Right ventricle myocardium superior (tissue), 1 donor: ENCODE measurements around the gene PRR20E. TPM values are rescaled to one million over a fixed set of nuclear protein-coding genes. Genes with fewer than 3 reads are reported as not detected.
A peak's percentile ranks its signal among the peaks of the same experiment; 100 is the strongest.
"Not testable (repeated sequence)": the region's sequence is repeated elsewhere in the genome, so short reads cannot be mapped to it uniquely, and the experiment has no call there.

Experiments used
- ATAC-seq: fragments of 200-7000 bp; cut with Tn5 transposase; one replicate; pipeline ENCODE4 v1.9.1; 2020; ENCODE audit warnings: mild to moderate bottlenecking; ENCODE audit not compliant: poor library complexity
- DNase-seq: peaks from one replicate; pipeline ENCODE4 v3.0.0-alpha.2; 2020
- intact Hi-C: fragments of 100-400 bp; cut with DNase I; formaldehyde crosslinking; loops from one replicate; pipeline ENCODE4 v1.11.2; 2022
- long read RNA-seq: library from polyadenylated mRNA; unstranded; transcript quantifications from one replicate; pipeline ENCODE4 v2.0.0, GENCODE V29; 2021
- total RNA-seq: library from RNA; stranded (reverse); fragmentation: NEBNext Ultra II Directional; extraction: Animal tissue kit (Norgen Biotek cat#: 25700); gene quantifications from one replicate; pipeline ENCODE4 v1.2.1, GENCODE V29; 2021
- donor health status: DM: no; HTN: yes; CAD: no; lungs with severe emphysema.

PRR20E gene
- total RNA-seq, result not detected
- long read RNA-seq, result 0 reads

DNA sequence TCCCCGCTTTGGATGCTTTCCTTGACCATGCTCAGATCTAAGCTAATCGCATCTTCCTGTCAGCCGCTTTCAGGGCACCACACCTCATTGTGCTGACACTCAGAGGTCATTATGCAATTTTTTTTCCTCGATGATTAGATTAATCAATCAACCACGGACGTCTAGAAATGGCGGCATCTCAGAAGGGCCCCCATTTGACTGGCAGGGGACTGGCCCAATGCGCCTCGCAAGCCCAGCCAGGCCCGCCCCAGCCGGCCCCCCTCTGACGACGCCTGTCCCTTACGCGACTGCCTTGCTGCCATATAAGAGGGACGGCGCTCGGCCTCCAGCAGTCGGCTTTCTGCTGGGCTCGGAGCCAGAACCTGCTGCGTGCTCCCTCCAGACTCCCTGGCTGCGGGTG, at the start of gene PRR20E:
Gene PRR20E (plus strand): TSS at position 301 of the 400 bp plus-strand sequence. CDS start 387 bp downstream, outside the sequence.
- intact Hi-C loops, DNase-seq, ATAC-seq: not testable (repeated sequence)

- DNase-seq, result peak; percentile 59
These were observed 43.3 kb upstream of the PRR20E start for GRCh38 chr13:57123681-57124080.

DNA sequence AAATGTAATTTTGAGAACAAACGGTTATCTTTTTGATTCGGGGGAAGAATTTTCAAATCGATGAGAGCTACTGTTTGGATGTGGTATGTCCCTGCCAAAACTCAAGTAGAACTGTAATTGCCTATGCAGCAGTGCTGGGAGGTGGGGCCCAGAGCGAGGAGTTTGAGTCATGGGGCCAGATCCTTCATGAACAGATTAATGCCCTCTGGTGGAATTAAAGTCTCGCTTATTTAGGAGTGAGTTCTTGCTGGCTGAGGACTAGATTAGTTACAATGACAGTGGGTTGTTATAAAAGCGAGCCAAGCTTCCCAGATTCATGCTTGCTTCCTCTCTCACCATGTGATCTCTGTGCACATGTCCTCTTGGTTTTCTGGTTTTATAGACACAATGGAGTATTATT, 38.1 kb upstream of the PRR20E start:
- intact Hi-C loops, result no loop called here
- no peak for DNase-seq
- no peak for ATAC-seq

More at GRCh38 chr13:57123681-57124080, 43.3 kb upstream of the PRR20E start:
- intact Hi-C loops, result no loop called here
- ATAC-seq, result peak; percentile 99

- intact Hi-C loops, result no loop called here
- ATAC-seq (no peak), DNase-seq (no peak)
These were observed 30.9 kb upstream of the PRR20E start for GRCh38 chr13:57136093-57136492.

- ATAC-seq, result no peak
- no peak for DNase-seq
- intact Hi-C loops, result no loop called here
These were observed 29.4 kb upstream of the PRR20E start for GRCh38 chr13:57137585-57137984.

DNA sequence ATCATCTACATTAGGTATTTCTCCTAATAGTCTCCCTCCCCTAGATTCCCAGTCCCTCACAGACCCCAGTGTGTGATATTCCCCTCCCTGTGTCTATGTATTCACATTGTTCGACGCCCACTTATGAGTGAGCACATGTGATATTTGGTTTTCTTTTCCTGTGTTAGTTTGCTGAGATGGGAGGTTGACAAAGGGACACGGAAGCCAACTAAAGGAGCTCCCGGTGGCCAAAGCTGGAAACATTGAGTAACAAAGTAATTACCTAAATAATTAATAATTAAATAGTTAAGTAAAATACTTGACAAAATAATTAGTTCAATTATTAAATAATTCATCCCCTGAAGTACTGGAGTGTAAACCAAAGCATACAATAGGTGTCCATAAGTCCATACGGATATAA, 28.0 kb upstream of the PRR20E start:
- DNase-seq (no peak), ATAC-seq (no peak)
- intact Hi-C loops, result no loop called here

DNA sequence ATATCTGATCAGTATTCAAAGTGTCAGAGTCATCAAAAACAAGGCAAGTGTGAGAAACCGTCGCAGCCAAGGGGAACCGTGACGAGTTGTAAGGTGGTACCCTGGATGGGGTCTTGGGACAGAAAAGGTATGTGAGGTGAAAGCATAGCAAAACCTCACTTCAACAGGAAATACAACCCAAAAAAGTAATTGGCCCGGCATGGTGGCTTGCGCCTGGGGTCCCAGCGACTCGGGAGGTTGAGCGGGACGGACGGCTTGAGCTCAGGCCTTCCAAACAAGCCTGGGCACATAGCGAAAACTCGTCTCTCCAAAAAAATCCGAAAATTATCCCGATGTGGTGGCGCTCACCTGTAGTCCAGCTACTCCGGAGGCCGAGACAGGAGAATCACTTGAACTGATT, 27.2 kb upstream of the PRR20E start:
- DNase-seq, ATAC-seq, intact Hi-C loops: not testable (repeated sequence)

DNA sequence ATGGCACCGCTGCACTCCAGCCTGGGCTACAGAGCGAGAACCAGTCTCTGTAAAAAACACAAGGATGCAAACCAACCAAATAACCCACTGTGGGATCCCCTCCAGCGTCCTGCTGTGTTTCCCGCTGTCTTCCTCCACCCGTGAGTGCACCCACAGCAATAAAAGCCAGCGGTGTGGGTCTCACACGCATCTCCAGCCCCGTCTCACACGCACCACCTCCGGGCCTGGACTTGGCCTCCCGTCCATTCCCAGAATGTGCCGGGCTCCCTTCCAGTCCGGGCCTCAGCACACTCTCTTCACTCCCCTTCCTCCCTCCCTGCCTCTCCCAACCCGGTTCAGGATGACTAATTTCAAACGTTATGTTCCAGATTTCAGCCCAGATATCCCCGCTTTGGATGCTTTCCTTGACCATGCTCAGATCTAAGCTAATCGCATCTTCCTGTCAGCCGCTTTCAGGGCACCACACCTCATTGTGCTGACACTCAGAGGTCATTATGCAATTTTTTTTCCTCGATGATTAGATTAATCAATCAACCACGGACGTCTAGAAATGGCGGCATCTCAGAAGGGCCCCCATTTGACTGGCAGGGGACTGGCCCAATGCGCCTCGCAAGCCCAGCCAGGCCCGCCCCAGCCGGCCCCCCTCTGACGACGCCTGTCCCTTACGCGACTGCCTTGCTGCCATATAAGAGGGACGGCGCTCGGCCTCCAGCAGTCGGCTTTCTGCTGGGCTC, 26.6 kb upstream of the PRR20E start, which contains the start of gene PRR20A:
Gene PRR20A (plus strand): TSS at position 684 of the 734 bp plus-strand sequence. CDS start 387 bp downstream, outside the sequence.
- intact Hi-C loops, DNase-seq, ATAC-seq: not testable (repeated sequence)

- ATAC-seq, intact Hi-C loops: not testable (repeated sequence)
These were observed 19.8 kb upstream of the PRR20E start, which contains the start of gene PRR20B for GRCh38 chr13:57147188-57147587. PRR20B (plus strand) TSS chr13:57147488; CDS start chr13:57147875, 387 bp downstream.

DNA sequence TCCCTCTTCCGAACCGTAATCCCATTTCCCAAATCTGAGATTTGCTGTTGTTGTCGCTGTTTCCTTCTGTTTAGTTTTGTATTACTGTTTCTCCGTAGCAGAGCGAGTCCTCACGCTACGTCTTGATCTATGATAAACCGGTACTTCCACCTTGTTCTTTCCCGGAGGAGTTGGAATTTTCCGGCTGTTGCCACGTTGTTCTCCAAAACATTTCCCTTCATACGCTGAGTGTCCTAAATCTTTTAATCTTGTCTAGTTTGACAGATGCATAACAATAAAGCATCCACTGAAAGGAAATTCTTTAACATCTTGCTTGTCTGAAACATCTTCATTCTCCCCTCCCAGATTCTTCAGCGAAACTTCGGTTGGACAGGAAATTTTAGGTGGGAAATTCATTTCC, 18.9 kb upstream of the PRR20E start:
- ATAC-seq, intact Hi-C loops: not testable (repeated sequence)
- DNase-seq, result peak; percentile 4

More at GRCh38 chr13:57147188-57147587, 19.8 kb upstream of the PRR20E start, which contains the start of gene PRR20B:
- DNase-seq, result not testable (repeated sequence)

DNA sequence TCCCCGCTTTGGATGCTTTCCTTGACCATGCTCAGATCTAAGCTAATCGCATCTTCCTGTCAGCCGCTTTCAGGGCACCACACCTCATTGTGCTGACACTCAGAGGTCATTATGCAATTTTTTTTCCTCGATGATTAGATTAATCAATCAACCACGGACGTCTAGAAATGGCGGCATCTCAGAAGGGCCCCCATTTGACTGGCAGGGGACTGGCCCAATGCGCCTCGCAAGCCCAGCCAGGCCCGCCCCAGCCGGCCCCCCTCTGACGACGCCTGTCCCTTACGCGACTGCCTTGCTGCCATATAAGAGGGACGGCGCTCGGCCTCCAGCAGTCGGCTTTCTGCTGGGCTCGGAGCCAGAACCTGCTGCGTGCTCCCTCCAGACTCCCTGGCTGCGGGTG, 13.2 kb upstream of the PRR20E start, which contains the start of gene PRR20C:
Gene PRR20C (plus strand): TSS at position 301 of the 400 bp plus-strand sequence. CDS start 387 bp downstream, outside the sequence.
- intact Hi-C loops, ATAC-seq: not testable (repeated sequence)

GRCh38 chr13:57160332-57160731, 6.7 kb upstream of the PRR20E start, which contains the start of gene PRR20D:
PRR20D (plus strand) TSS chr13:57160632; CDS start chr13:57161019, 387 bp downstream.
- ATAC-seq, intact Hi-C loops, DNase-seq: not testable (repeated sequence)

More for the DNA sequence above, 13.2 kb upstream of the PRR20E start, which contains the start of gene PRR20C:
- not testable (repeated sequence) for DNase-seq

DNA sequence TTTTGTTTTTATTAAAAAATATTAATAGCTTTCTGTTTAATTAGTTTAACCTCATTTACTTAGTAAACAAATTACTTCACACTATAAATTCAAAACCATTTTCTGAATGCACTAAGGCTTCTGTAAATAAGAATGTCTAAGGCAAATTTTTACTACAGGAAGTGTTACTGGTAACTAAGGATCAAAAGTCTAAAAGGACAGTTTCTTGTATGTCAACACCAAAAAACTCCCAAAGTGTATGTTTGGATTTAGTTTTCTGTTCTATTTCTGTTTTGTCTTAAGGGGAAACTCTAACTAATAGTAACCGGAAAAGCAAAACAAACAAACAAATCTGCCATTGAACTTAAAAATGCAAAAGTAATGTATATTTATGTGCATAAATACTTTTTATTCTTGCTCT, 24.7 kb downstream of the PRR20E start:
- no peak for ATAC-seq
- intact Hi-C loops, result no loop called here

DNA sequence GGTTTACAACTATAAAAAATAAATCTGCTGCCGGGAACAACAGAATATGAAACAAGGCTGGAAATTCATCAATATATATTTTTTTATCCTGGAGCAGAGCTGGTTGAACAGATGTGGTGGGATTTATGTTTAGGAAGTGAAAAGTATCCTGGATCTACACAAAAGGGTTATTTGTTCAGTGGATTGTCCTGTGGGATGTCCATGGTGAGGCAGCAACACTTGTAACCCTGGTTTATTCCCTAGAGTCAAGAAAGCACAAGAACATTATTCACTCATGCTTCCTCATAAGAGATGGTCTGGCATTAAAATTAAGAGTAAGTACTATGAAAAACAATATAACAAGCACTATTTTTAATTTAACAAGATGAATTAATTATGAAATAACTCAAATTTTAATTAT, 46.0 kb downstream of the PRR20E start:
- intact Hi-C loops, result no loop called here
- DNase-seq (no peak), ATAC-seq (no peak)

More for the DNA sequence above, 24.7 kb downstream of the PRR20E start:
- DNase-seq, result no peak

Other genes starting within 250 kb of the PRR20E start
- not detected for gene PRR20A, start 26.3 kb upstream of the PRR20E start, total RNA-seq
- gene PRR20B, start 19.7 kb upstream of the PRR20E start, total RNA-seq, result not detected
- gene PRR20C, start 13.1 kb upstream of the PRR20E start, total RNA-seq, result not detected
- gene PRR20D, start 6.6 kb upstream of the PRR20E start, total RNA-seq, result not detected